Mesenchymal stem cell (in vitro differentiated cells and primary cell): ENCODE data around the gene IFNL2.
"Not testable (repeated sequence)": the region's sequence is repeated elsewhere in the genome, so short reads cannot be mapped to it uniquely, and the experiment has no call there.

Experiments used
- DNase-seq: peaks from one replicate; pipeline ENCODE4 v3.0.0-alpha.2; 2013
- H2AFZ ChIP-seq: one replicate; pipeline ENCODE4 v1.6.1; 2013; ENCODE audit warnings: low read depth, mild to moderate bottlenecking, control low read depth, inconsistent platforms, low read length, moderate library complexity
- H2AK5ac ChIP-seq: 2 replicates; pipeline ENCODE4 v1.6.1; 2013; ENCODE audit warnings: low read length, moderate library complexity, mild to moderate bottlenecking, inconsistent platforms; ENCODE audit not compliant: severe bottlenecking
- H2BK120ac ChIP-seq: one replicate; pipeline ENCODE4 v1.6.1; 2013; ENCODE audit warnings: low read depth, mild to moderate bottlenecking, inconsistent platforms, low read length, moderate library complexity
- H2BK12ac ChIP-seq, 2 experiments: one replicate each; pipeline ENCODE4 v1.6.1; 2013; ENCODE audit warnings: inconsistent platforms in 2 of 2, low read length in 2 of 2, mild to moderate bottlenecking in 2 of 2, moderate library complexity in 2 of 2, control low read depth in 1 of 2
- H2BK15ac ChIP-seq: one replicate; pipeline ENCODE4 v1.6.1; 2013; ENCODE audit warnings: mild to moderate bottlenecking, low read depth, inconsistent platforms; ENCODE audit not compliant: poor library complexity, severe bottlenecking
- H2BK5ac ChIP-seq: 2 replicates; pipeline ENCODE4 v1.6.1; 2013; ENCODE audit warnings: low read depth, mild to moderate bottlenecking, low read length, control low read depth, inconsistent platforms; ENCODE audit not compliant: poor library complexity, severe bottlenecking
- H3K14ac ChIP-seq, 2 experiments: one replicate each; pipeline ENCODE4 v1.6.1; 2013; ENCODE audit warnings: inconsistent platforms in 2 of 2, low read length in 2 of 2, control low read depth in 1 of 2, mild to moderate bottlenecking in 1 of 2, moderate library complexity in 1 of 2
- H3K18ac ChIP-seq, 2 experiments: one replicate each; pipeline ENCODE4 v1.6.1; 2013; ENCODE audit warnings: inconsistent platforms in 2 of 2, low read length in 2 of 2, control low read depth in 1 of 2, low read depth in 1 of 2, mild to moderate bottlenecking in 1 of 2
- H3K23ac ChIP-seq, 2 experiments: one replicate each; pipeline ENCODE4 v1.6.1; 2013; ENCODE audit warnings: inconsistent platforms in 2 of 2, low read length in 2 of 2, mild to moderate bottlenecking in 2 of 2, moderate library complexity in 2 of 2, control low read depth in 1 of 2
- H3K27ac ChIP-seq: 2 replicates; pipeline ENCODE4 v1.5.1; 2013; ENCODE audit warnings: mild to moderate bottlenecking, moderate library complexity, low read length, control low read depth, inconsistent platforms; ENCODE audit not compliant: poor library complexity, severe bottlenecking
- H3K27me3 ChIP-seq, 2 experiments: 2 replicates each; pipeline versions ENCODE4 v1.6.1 to v1.7.0; 2013; ENCODE audit warnings: low read length in 2 of 2, mild to moderate bottlenecking in 2 of 2, moderate library complexity in 2 of 2, control low read depth in 1 of 2, inconsistent platforms in 1 of 2; ENCODE audit not compliant: control insufficient read depth in 1 of 2, insufficient read depth in 1 of 2
- H3K36me3 ChIP-seq, 2 experiments: 2 replicates each; pipeline versions ENCODE4 v1.6.1 to v1.7.0; 2013; ENCODE audit warnings: low read length in 2 of 2, control low read depth in 1 of 2, inconsistent platforms in 1 of 2, low read depth in 1 of 2, mild to moderate bottlenecking in 1 of 2; ENCODE audit not compliant: insufficient read depth in 2 of 2, control insufficient read depth in 1 of 2
- H3K4ac ChIP-seq, 2 experiments: one replicate each; pipeline ENCODE4 v1.6.1; 2013; ENCODE audit warnings: inconsistent platforms in 2 of 2, low read length in 2 of 2, mild to moderate bottlenecking in 2 of 2, moderate library complexity in 2 of 2, control low read depth in 1 of 2, low read depth in 1 of 2
- H3K4me1 ChIP-seq: 2 replicates; pipeline ENCODE4 v1.6.1; 2013; ENCODE audit warnings: low read depth, low read length, control low read depth; ENCODE audit not compliant: control insufficient read depth, insufficient read depth
- H3K4me2 ChIP-seq: 2 replicates; pipeline ENCODE4 v1.6.1; 2013; ENCODE audit warnings: low read length, mild to moderate bottlenecking, inconsistent platforms; ENCODE audit not compliant: poor library complexity, severe bottlenecking
- H3K4me3 ChIP-seq, 2 experiments: 2 replicates each; pipeline versions ENCODE4 v1.5.1 to v1.7.0; 2013; ENCODE audit warnings: low read length in 2 of 2, mild to moderate bottlenecking in 2 of 2, control low read depth in 1 of 2, low read depth in 1 of 2; ENCODE audit not compliant: insufficient read depth in 1 of 2
- H3K79me1 ChIP-seq: replicated peaks from 2 replicates; pipeline ENCODE4 v1.6.1; 2013; ENCODE audit warnings: mild to moderate bottlenecking, control low read depth, low read length, inconsistent platforms; ENCODE audit not compliant: poor library complexity, severe bottlenecking
- H3K9ac ChIP-seq: 2 replicates; pipeline ENCODE4 v1.7.0; 2013; ENCODE audit warnings: mild to moderate bottlenecking, low read length, moderate library complexity
- H3K9me3 ChIP-seq: 2 replicates; pipeline ENCODE4 v1.7.0; 2013; ENCODE audit warnings: mild to moderate bottlenecking, low read length; ENCODE audit not compliant: control insufficient read depth
- H4K8ac ChIP-seq: one replicate; pipeline ENCODE4 v1.6.1; 2013; ENCODE audit warnings: inconsistent platforms, mild to moderate bottlenecking, low read length, moderate library complexity
- H4K91ac ChIP-seq: one replicate; pipeline ENCODE4 v1.6.1; 2013; ENCODE audit warnings: mild to moderate bottlenecking, low read length, inconsistent platforms
- WGBS: methylation state at CpG from one replicate; pipeline ENCODE4 v1.1.7; 2013; ENCODE audit warnings: mixed read lengths; 5-methylcytosine and 5-hydroxymethylcytosine counted together

IFNL2 gene

GRCh38 chr19:39244410-39245100 is 23.6 kb upstream of the IFNL2 start, which contains the start of gene IFNL3:
TSS of gene IFNL3 (minus strand) at chr19:39245006. CDS start at chr19:39244967, 39 bp downstream.
- not testable (repeated sequence) for H3K79me1 ChIP-seq, H3K9ac ChIP-seq, H3K14ac ChIP-seq, DNase-seq, H3K36me3 ChIP-seq, H2BK5ac ChIP-seq, H3K4ac ChIP-seq, H4K8ac ChIP-seq, H3K4me3 ChIP-seq, H2AK5ac ChIP-seq, H3K18ac ChIP-seq, H2BK120ac ChIP-seq, H3K23ac ChIP-seq, H2AFZ ChIP-seq, H3K4me2 ChIP-seq, H3K9me3 ChIP-seq, H2BK12ac ChIP-seq, H4K91ac ChIP-seq, H3K27ac ChIP-seq, H2BK15ac ChIP-seq
- H3K27me3 ChIP-seq = peaks cover 35 to 54% of the 10 kb centered on the region in 2 experiments
- WGBS = 57% methylated on average over 2 of the region's 12 CpGs
- peaks cover 10% of the 10 kb centered on the region for H3K4me1 ChIP-seq

GRCh38 chr19:39245166-39245565 is 23.0 kb upstream of the IFNL2 start:
- not testable (repeated sequence) for H2BK120ac ChIP-seq, H3K9me3 ChIP-seq, H3K18ac ChIP-seq, H2AFZ ChIP-seq, H3K4me3 ChIP-seq, H2BK15ac ChIP-seq, H3K27ac ChIP-seq, H3K36me3 ChIP-seq, H2BK5ac ChIP-seq, H2BK12ac ChIP-seq, H4K8ac ChIP-seq, DNase-seq, H3K4ac ChIP-seq, H3K23ac ChIP-seq, H3K4me2 ChIP-seq, H3K79me1 ChIP-seq, H3K14ac ChIP-seq, H2AK5ac ChIP-seq, H3K9ac ChIP-seq, H4K91ac ChIP-seq
- Histone ChIP-seq H3K27me3 (peaks cover 39 to 53% of the 10 kb centered on the region in 2 experiments), H3K4me1 (peaks cover 10% of the 10 kb centered on the region)
- WGBS = no CpG with 5 or more reads among the region's 1 CpG

- H3K4me1 ChIP-seq = peaks cover 10% of the 10 kb centered on the region
- H3K27me3 ChIP-seq = peaks cover 51 to 53% of the 10 kb centered on the region in 2 experiments
- H3K4me3 ChIP-seq = no peak overlapping the region
- H3K4me2 ChIP-seq = no peak overlapping the region
- H3K36me3 ChIP-seq = no peaks in the 10 kb centered on the region
- no peak overlapping the region for H2BK120ac ChIP-seq
- no peak overlapping the region for H4K91ac ChIP-seq
- no peaks in the 10 kb centered on the region for H3K79me1 ChIP-seq
- no peak overlapping the region for H2BK12ac ChIP-seq
- H3K14ac ChIP-seq = no peak overlapping the region
- H2AFZ ChIP-seq = no peak overlapping the region
- H3K23ac ChIP-seq = no peak overlapping the region
- H2BK15ac ChIP-seq = no peak overlapping the region
- H3K18ac ChIP-seq = no peak overlapping the region
- no peak overlapping the region for H2AK5ac ChIP-seq
- no peaks in the 10 kb centered on the region for H3K9me3 ChIP-seq
- H3K27ac ChIP-seq = no peak overlapping the region
- H3K4ac ChIP-seq = no peak overlapping the region
- no peak overlapping the region for H3K9ac ChIP-seq
- WGBS = 40% methylated on average over 42 of the region's 42 CpGs
- H2BK5ac ChIP-seq = no peak overlapping the region
- DNase-seq = no peak
- H4K8ac ChIP-seq = no peak overlapping the region
Measured at GRCh38 chr19:39246951-39247669, 21.1 kb upstream of the IFNL2 start.
